ENCODE results near the gene NAGS.

DNA sequence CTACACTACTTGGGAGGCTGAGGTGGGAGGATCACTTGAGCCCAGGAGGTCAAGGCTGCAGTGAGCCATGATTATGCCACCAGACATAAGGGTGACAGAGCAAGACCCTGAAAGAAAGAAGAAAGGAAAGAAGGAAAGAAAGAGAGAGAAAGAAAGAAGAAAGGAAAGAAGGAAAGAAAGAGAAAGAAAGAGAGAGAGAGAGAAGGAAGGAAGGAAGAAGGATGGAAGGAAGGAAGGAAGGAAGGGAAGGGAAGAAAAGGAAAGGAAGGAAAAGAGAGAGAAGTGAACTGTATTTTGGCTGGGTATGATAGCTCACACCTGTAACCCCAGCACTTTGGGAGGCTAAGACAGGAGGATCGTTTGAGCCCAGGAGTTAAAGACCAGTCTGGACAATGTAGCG lies 26.3 kb upstream of the NAGS start:
- TF ChIP-seq CTCF (IDR thresholded peaks at IDR 0.05) (no peak), EZH2 (IDR thresholded peaks at IDR 0.05; ENCODE audit: borderline replicate concordance, insufficient read depth, low read depth, low read length, poor library complexity, severe bottlenecking) (no peak)

All from B cell (primary cell).